ENCODE results near the gene LGMN.

GRCh38 chr14:92760524-92760805 is 12.0 kb upstream of the LGMN start:
- TF ChIP-seq CTCF (IDR thresholded peaks at IDR 0.05) (no peak), POLR2A (IDR thresholded peaks at IDR 0.05) (no peak), EP300 (IDR thresholded peaks at IDR 0.05) (no peak)
